ENCODE measurements around the gene TMPRSS11D.

The TMPRSS11D gene

DNA sequence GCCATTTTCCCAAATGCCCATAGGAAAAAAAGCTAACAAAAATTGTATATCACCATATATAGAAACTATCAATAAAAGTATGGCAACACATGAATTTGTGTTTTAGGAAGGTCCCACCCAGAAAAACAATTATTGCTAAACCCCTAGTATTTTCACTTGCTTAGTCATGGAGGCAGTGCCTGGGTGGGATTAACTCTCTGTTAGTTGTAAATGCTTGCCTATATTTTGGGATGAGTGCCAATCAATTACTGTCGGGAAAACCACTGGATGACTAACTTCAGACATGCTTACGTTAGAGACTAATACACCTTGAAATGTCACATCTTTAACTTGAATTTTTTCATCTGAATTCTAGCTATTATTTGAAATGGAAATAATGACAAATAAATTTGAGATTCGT, 45.6 kb upstream of the TMPRSS11D start:
- TF ChIP-seq EZH2phosphoT487 (conservative IDR thresholded peaks at IDR 0.05; ENCODE audit: low read length): no peak
- TF ChIP-seq, protein P1, sequence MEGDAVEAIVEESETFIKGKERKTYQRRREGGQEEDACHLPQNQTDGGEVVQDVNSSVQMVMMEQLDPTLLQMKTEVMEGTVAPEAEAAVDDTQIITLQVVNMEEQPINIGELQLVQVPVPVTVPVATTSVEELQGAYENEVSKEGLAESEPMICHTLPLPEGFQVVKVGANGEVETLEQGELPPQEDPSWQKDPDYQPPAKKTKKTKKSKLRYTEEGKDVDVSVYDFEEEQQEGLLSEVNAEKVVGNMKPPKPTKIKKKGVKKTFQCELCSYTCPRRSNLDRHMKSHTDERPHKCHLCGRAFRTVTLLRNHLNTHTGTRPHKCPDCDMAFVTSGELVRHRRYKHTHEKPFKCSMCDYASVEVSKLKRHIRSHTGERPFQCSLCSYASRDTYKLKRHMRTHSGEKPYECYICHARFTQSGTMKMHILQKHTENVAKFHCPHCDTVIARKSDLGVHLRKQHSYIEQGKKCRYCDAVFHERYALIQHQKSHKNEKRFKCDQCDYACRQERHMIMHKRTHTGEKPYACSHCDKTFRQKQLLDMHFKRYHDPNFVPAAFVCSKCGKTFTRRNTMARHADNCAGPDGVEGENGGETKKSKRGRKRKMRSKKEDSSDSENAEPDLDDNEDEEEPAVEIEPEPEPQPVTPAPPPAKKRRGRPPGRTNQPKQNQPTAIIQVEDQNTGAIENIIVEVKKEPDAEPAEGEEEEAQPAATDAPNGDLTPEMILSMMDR (IDR thresholded peaks at IDR 0.05; ENCODE audit: insufficient read depth, low read length, poor library complexity, severe bottlenecking): no peak
- Histone ChIP-seq H3K9me3 (ENCODE audit: insufficient read depth, low read length) (no peaks in the 10 kb centered on the region), H4K20me1 (ENCODE audit: low read depth, low read length) (no peaks in the 10 kb centered on the region), H3K4me2 (ENCODE audit: low read depth, low read length, poor library complexity, severe bottlenecking) (no peak overlapping the region), H3K4me3 (ENCODE audit: insufficient read depth, low read length, poor library complexity, severe bottlenecking) (no peak overlapping the region), H3K36me3 (ENCODE audit: low read length) (no peaks in the 10 kb centered on the region), H3K27me3 (ENCODE audit: low read length) (no peaks in the 10 kb centered on the region), H3K9ac (ENCODE audit: low read length) (no peak overlapping the region), H3K9me2 (replicated peaks; ENCODE audit: insufficient read depth, low read length) (no peaks in the 10 kb centered on the region), H3K27ac (ENCODE audit: low read depth, low read length) (no peak overlapping the region), H3F3A (ENCODE audit: insufficient read depth) (no peaks in the 10 kb centered on the region), H2AFZ (ENCODE audit: low read depth, low read length, severe bottlenecking) (no peak overlapping the region), H3K79me2 (ENCODE audit: insufficient read depth, low read length) (no peaks in the 10 kb centered on the region)

DNA sequence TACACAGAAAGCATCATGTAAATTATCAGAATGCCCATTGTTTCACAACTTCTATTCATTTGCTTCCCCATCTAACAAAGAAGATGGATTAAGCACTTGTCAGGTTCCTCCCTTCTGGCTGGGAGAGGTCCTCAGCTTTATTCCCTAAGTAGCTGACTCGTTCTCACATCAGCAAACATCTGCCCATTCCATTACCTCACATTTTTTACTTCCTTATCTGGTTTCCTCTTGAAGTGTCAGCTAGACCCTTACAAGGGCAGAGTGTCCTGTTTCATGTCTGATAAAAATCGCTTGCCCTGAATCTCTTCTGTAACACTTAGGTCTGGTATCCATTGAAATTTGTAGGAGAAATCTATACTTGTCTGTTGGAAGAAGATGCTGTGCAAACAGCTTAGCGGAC, 44.7 kb upstream of the TMPRSS11D start:
- no peaks in the 10 kb centered on the region for H3K79me2 ChIP-seq (ENCODE audit: insufficient read depth, low read length)
- no peaks in the 10 kb centered on the region for H3K36me3 ChIP-seq (ENCODE audit: low read length)
- no peaks in the 10 kb centered on the region for H3K9me2 ChIP-seq (replicated peaks; ENCODE audit: insufficient read depth, low read length)
- H2AFZ ChIP-seq (ENCODE audit: low read depth, low read length, severe bottlenecking): no peak overlapping the region
- TF ChIP-seq, protein P1 (IDR thresholded peaks at IDR 0.05; ENCODE audit: insufficient read depth, low read length, poor library complexity, severe bottlenecking): no peak
- no peak for TF ChIP-seq EZH2phosphoT487 (conservative IDR thresholded peaks at IDR 0.05; ENCODE audit: low read length)
- H3K9me3 ChIP-seq (ENCODE audit: insufficient read depth, low read length): no peaks in the 10 kb centered on the region
- no peaks in the 10 kb centered on the region for H4K20me1 ChIP-seq (ENCODE audit: low read depth, low read length)
- H3K4me3 ChIP-seq (ENCODE audit: insufficient read depth, low read length, poor library complexity, severe bottlenecking): no peak overlapping the region
- H3K4me2 ChIP-seq (ENCODE audit: low read depth, low read length, poor library complexity, severe bottlenecking): no peak overlapping the region
- H3F3A ChIP-seq (ENCODE audit: insufficient read depth): no peaks in the 10 kb centered on the region
- no peak overlapping the region for H3K9ac ChIP-seq (ENCODE audit: low read length)
- H3K27ac ChIP-seq (ENCODE audit: low read depth, low read length): no peak overlapping the region
- H3K27me3 ChIP-seq (ENCODE audit: low read length): no peaks in the 10 kb centered on the region

DNA sequence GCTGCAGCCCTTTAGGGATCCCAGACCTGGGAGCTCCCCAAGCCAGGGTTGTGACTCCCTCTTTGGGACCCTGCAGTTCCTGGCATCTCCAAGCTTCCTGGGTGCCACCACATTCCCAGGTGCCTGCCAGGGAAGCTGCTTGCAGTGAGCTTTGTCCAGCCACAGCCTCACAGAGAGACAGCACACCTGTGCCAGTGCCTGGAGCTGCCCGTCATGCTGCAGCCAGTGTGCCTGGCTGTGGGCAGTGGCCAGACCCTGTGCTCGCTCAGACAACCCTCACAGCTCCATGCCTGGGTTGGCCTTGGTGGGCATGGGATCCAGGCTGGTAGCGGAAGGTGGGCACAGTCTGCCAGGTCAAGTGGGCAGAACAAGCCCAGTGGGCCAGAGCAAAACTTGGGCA, 43.4 kb upstream of the TMPRSS11D start:
- Histone ChIP-seq H3K4me3 (ENCODE audit: insufficient read depth, low read length, poor library complexity, severe bottlenecking) (no peak overlapping the region), H3K4me2 (ENCODE audit: low read depth, low read length, poor library complexity, severe bottlenecking) (no peak overlapping the region), H3K9me2 (replicated peaks; ENCODE audit: insufficient read depth, low read length) (no peaks in the 10 kb centered on the region), H3K36me3 (ENCODE audit: low read length) (no peaks in the 10 kb centered on the region), H2AFZ (ENCODE audit: low read depth, low read length, severe bottlenecking) (no peak overlapping the region), H3K9ac (ENCODE audit: low read length) (no peak overlapping the region), H3F3A (ENCODE audit: insufficient read depth) (no peaks in the 10 kb centered on the region), H4K20me1 (ENCODE audit: low read depth, low read length) (no peaks in the 10 kb centered on the region), H3K27ac (ENCODE audit: low read depth, low read length) (no peak overlapping the region), H3K79me2 (ENCODE audit: insufficient read depth, low read length) (no peaks in the 10 kb centered on the region), H3K27me3 (ENCODE audit: low read length) (no peaks in the 10 kb centered on the region), H3K9me3 (ENCODE audit: insufficient read depth, low read length) (no peaks in the 10 kb centered on the region)
- TF ChIP-seq, protein P1 (IDR thresholded peaks at IDR 0.05; ENCODE audit: insufficient read depth, low read length, poor library complexity, severe bottlenecking): no peak
- TF ChIP-seq EZH2phosphoT487 (conservative IDR thresholded peaks at IDR 0.05; ENCODE audit: low read length): no peak
